ENCODE data around the gene RAMACL.
"Not testable (repeated sequence)": the region's sequence is repeated elsewhere in the genome, so short reads cannot be mapped to it uniquely, and the experiment has no call there.

The RAMACL gene

DNA sequence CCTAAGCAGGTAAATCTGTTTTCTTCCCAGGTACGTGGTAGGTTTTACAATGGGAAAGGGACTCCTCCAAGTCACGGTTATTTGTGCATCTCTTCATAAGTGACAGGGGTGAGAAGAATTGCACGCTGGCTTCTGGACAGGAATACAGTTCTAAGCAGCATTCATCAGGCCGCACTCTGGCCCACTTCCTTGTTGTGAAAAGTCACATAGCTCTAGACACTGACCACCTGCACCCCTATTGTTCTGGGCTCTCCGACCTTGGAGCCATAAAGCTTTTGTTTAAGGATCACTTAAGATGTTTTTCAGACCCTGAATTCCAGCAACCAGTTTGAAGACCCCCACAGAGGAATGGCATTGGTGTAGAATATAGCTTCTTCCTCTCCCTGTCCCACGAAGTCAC, 31.4 kb downstream of the RAMACL start:
- no peak for DNase-seq (ENCODE audit: low read depth)

DNA sequence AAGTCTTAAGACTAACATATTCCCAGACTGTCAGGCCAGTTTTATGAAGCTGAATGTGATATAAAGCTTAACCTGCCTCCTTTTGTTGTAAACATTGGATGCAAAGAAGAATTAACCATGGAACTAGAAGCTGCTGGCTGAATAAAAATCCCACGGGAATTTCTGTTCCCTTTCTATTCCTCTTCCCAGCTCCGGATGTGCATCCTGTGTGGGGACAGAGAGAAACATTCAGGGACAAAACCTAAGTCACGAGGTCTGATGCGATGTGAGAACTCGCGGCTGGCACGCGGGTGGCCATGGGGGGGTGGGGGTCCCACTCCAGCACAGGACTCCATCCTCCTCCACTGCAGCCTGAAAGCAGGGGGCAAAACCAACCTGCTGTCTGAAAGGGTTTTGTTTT, 32.2 kb downstream of the RAMACL start:
- DNase-seq (ENCODE audit: low read depth), result no peak

DNA sequence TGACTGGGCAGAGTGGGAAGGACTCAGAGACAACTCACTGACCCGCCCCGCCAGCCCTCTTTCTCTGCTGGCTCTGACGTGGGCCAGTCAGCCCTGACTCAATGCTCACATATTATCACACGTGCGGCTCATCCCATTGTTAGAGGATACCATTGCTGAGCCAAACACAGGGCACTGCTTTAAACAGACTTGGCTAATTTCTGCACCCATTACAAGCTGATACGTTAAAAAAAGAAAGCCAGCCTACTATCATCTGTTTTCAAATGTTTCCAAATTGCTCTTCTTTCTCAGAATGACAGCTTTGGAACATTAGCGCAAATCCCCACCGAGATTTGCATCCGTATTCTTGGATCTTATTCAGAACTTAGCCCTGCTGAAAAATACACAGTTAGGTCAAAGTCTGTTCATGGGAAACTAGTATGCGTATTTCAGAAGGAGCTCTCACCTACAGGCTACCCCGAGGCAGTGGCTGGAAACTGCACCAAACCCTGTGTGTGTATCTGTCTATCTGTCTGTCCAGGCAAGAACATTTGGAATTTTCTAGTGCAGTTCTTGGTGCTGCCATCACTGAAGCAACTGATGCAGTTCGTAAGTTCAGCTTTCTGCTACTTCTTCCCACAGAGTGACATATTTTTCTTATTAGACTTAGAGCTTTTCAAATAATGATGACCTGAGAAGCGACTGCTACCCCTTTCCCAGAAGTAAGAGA, 32.8 kb downstream of the RAMACL start:
- DNase-seq (ENCODE audit: low read depth), result no peak

DNA sequence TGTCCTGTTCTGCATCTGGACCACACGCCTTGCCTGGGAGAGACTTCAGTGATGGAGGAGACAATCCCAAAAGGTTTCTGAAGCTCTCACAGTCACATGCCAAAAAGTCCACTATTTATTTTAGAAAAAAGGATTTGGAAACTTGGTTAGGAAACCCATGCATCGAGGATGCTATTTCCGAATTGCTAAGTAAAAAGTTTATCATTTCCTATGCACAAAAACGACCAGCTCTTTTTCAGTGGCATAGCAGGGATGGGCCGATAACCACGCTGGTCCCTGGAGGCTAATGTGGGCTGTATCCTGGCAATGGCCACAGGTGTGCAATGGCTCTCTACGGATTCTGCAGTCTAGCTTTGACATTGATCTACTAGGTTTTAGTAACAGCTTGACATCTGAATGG, 33.9 kb downstream of the RAMACL start:
- no peak for DNase-seq (ENCODE audit: low read depth)

DNA sequence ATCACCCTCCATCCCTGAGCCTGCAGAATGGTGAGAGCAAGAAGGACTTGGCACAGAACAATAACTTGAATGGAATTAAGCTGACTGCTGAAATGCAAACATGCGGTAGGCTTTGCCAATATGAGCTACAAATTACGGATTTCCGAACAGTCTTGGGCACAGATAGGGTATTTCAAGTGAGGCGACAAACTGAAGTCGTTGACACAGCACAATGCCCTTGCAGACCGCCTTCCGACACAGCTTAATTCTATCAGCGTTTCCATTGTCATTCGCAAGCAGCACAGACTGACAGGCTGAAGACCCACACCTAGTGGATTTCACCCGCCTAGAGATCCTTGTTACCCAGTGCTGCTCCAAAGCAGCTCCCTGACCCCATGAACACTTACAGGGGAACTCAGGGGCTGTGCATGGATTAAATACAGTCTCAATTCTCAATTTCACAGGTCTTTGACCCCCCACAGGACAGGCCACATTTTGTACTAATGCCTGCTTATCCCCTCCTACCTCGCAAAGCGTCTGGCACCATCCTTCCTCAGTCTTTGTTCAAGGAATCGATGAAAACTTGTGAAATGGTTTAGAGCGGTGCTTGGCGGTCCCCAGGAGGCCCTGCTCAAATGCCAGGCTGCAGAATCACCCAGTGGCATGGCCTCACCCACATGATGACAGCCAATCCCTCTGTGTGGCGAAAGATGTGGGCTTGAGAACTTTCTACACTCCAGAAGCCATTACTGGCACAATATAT, 34.6 kb downstream of the RAMACL start:
- no peak for DNase-seq (ENCODE audit: low read depth)

DNA sequence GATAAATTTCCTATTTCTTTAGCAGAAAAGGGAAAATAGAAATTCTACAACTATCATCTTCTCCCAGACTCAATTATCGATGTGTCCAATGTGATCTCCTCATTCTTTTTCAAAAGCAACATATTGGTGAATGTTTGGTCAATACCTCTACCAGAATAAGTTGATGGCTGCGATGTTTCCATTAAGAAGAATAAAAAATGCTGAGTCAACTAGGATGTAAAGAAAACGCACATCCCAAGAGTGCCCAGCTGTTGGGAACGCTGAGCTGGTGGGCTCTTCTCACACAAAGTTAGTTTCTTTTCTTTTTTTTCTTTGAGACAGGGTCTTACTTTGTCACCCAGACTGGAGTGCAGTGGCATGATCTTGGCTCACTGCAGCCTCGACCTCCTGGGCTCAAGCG, 39.8 kb downstream of the RAMACL start:
- no peak for DNase-seq (ENCODE audit: low read depth)

DNA sequence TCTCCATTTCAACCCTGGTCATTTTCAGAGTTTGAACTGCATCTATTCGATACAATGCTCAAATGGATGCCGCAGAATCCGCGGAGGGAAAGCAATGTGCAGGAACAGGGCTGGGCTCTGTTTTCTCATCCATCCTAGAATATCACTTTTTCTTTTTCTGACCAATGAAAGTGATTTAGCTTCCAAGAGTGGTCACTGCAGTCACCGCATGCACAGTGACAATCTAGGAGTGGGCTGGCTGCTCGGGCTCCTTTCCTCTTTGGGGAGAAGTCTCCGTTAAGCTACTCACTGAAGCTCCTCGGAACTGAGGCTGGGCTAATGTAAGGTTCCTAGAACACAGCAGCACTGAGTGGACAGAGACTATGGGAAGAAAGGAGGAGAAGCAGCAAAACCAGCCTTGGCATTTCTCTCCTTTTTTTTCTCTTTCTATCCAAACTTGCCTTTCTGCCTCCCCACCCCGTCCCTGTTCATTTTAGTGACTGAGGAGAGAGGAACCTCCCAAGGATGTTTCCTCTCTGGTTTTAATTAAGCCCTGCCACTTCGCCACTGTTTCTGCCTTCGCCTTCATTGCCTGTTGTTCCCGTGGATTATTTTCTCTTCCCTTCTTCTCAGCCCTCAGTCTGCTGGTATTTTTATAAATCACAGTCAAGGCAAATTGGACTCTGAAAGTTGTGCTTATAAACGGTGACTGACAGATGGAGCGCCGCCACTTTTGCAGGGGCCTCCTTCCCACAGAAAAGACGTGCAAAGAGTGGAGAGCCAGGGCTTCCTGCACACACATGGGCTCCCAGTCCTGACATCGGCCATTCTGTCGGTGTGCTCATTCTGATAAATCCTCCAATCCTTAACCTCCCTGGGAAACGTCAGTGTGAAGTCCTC, 41.1 kb downstream of the RAMACL start:
- no peak for DNase-seq (ENCODE audit: low read depth)

DNA sequence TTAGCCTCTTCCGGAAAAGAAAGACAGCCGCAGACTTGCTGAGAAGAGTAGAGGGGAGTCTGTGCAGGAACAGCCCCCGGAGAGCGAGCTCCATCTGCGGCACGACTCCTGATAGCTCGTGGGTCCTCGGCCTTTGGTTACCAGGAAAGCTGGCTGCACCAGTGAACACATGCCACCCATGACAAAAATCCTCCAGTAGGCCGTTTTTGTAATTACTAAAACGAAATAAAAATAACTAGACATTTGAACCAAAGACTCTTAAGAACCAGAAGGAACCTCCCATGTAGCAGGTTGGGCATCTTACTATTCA, 42.2 kb downstream of the RAMACL start:
- DNase-seq (ENCODE audit: low read depth), result no peak

DNA sequence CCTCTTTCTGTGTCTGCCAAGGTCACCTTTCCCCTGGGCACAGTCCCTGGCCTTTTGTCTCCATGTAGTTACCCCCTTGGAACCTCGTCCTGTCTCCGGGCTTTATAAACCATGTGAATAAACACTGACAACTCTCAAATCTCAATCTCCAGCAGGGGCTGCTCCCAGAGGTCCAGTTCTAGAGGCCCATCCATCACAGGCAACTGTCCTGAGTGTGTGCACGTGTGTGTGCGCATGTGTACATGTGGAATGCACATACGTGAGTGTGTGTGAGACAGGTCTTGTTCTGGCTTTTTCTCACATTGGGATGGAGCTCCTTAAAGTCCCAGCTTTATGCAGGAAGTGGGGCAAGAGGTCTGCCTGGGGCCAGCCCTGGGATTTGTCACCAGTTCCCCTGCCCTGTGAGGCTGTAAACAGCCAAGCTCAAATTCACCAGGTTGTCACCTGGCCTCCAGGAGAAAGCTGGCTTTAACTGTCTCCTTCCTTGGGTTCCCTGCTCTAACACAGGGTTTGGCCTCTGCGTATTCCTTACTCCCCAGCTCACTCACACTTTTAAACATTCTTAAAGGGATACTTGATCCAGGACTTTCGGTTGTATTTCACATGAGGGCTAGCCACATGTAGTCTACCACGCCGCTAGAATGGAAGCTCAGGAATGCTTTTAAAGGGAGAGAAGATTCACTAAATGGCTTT, 42.7 kb downstream of the RAMACL start:
- no peak for DNase-seq (ENCODE audit: low read depth)

DNA sequence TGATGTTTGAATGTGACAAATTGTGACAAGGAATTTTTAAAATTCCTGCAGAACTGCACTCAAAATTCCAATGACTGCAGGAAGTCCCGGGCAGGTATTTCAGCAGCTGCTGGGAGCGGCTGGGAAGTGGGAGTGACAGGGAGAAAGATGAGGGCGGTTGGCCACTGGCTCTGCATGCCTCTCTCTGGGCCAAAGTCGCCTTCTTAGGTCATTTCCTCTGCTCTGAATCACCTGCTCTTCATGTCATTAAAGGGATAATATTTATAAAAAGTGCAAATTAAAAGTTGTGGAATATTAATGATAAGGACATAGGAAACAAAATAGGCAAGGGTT, 43.9 kb downstream of the RAMACL start:
- DNase-seq (ENCODE audit: low read depth), result no peak

DNA sequence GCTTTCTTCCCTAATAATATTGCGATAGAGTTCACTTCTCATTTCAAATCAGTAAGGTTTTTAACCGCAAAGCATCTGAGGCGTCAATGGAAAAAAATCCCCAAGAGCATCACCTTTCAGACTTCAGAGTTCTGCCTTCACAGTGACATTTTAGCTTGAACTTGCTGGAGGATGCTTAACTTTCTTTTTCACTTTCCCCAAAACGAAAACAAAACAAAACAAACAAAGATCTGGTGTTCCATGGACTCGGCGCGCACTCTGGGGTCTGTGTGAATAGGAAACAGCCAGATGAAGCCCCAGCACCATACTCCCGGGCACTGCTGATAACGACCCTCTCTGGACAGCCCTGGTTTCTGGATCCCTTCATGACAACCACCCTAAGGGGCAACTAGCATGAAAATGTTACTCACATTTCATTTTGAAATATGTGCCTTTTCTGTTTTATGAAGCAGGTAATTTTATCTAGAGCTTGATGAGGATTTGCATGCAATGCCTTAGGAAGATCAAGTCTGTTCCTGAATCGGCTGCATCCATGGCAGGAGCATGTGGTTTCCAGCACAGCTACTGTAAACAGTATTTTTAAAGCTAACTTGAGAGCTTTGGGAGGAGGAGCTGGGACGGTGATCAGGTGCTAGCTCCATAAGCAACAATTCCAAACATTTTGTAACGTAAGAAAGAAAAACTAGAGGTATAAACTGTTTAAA, 44.5 kb downstream of the RAMACL start:
- no peak for DNase-seq (ENCODE audit: low read depth)

DNA sequence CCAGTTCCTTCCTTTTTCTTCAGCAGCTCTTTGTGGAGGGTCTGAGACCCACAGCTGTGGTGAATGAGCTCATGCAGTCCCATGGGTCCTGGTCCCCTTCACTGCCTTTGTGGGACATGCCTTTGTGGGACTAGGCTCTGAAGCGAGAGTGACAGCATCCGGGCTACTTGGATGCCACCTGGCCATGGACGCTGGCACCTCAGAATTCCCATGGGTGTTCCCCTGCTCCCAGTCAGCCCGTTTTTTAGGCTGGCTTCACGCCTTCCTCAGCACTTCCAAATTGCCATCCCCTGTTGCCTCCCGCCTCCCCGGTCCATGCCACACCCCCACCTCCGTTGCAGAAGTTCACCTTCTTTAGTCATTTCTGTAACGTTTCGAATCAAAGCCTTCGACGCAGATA, 45.1 kb downstream of the RAMACL start:
- no peak for DNase-seq (ENCODE audit: low read depth)

DNA sequence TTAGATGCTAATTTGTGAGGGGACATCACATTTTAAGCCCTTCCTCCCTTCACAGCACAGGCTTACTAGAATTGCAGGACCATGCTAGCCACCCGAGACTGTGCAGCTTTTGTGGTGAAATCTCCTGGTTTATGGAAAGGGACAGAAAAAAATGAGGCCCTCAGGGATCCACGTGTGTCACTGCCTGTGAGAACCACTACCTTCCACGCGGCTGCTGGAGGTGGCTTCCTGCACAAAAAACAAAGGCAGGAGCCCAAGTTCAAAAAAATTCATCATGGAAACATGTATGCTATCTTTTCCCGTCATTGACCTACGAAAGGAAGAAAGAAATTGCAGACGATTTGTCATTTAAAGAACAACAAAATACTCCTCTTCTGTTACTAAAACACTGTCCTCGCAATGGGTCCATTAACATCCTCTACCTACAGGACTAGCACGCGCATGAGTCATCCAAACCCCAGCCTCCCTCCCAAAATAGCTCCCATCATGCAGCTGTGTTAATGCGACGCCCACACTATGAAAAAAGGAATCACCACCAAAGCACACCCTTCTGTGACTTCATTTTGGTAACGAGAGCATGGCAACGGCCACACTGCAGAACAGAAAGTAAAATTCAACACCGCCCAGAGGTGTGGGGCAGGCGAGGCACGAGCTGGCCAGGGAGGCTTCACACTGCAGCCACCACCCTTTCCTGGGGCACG, 45.7 kb downstream of the RAMACL start:
- DNase-seq (ENCODE audit: low read depth), result peak; percentile 55

DNA sequence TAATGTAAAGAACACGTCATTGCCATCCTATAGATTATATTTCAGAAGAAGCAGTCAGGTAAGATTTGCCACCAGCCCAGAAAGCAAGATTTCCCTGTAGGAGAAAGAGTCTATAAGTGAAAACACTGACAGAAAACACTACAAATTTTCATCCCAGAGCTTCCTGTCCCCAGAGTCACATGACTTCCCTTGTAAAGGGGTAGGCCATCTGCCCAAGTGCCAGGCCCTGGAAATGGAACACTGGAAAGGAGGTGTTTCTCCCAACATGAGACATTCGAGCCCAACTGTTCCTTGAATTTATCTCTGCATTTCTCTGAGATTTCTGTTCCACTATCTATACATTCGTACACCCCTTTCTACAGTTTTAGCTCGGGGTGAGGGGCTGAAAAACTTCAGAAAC, 46.9 kb downstream of the RAMACL start:
- DNase-seq (ENCODE audit: low read depth), result no peak

DNA sequence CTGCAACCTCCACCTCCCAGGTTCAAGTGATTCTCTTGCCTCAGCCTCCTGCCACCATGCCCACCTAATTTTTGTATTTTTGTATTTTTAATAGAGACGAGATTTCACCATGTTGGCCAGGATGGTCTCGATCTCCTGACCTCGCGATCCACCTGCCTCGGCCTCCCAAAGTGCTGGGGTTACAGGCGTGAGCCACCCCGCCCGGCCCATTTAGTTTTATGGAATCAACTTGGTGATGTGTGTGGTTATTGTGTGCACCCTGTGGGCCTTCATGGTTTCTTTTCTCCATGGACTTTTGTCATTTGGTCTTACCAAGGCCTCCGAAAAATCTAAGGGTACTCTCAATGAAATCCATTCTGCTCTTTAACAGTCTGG, 47.5 kb downstream of the RAMACL start:
- not testable (repeated sequence) for DNase-seq (ENCODE audit: low read depth)

DNA sequence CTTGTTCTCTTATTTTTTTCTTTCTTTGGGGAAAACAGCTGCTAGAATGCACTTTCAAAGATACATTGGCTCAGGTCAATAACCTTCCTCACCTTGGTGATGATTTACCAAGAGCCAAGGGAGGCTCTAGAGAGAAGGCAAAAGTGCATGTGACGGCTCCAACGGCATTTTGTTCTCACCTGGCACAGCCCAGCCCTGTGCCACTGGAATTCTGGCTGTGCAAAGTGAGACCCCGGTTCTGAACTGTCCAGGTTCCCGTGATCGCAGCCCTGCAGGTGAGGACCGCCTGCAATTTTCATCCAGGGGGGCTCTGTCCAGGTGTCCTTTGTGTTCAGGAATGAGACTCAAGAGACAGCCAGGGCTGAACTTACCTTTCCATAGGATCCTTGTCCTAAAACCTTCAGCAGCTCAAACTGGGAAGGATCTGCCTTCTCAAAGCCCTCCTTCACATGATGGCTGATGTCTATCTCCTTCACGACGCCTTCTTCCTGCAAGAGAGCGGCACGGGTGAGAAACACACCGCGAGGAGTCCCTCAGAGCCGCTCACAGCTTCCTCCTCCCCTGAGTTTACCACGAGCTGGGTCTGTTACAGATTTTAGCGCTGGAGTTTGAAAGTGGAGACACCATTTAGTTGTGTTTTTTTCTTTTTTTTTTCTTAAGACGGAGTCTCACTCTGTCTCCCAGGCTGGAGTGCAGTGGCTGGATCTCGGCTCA, 48.0 kb downstream of the RAMACL start:
- DNase-seq (ENCODE audit: low read depth), result no peak

DNA sequence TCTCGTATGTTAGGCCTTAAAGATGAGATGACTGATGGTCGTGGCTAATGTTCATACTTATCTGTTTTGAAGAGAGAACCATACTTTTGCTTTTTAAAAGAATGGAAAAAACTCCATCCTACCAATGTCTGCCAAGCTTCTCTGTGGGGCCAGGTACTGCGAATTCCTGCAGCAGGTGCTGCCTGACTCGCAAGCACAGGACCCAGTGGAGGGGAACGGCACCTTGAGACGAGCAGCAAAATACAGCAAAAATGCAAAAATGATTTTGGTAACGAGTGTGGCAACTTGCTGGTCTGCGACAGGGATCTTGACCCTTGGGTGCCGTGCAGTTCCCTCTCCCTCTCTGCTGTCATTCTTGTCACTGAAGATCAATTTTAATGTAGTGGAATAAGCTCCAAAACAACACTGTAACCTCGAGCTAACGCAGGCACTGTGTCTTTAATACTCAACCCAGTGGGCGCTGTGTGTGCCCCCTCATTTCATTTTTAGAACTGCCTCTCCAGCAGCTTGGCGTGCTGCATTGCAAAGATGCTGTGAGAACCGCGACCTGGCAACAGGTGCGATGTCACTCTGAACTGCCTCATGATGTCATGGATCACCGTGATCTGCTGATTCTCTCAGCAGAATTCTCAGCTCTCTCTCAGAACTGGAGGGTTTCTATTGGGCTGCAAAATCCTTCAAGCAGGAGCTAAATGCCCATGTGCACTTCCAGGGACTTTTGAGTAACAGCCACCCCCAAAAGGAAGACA, 51.6 kb downstream of the RAMACL start:
- DNase-seq (ENCODE audit: low read depth), result no peak

DNA sequence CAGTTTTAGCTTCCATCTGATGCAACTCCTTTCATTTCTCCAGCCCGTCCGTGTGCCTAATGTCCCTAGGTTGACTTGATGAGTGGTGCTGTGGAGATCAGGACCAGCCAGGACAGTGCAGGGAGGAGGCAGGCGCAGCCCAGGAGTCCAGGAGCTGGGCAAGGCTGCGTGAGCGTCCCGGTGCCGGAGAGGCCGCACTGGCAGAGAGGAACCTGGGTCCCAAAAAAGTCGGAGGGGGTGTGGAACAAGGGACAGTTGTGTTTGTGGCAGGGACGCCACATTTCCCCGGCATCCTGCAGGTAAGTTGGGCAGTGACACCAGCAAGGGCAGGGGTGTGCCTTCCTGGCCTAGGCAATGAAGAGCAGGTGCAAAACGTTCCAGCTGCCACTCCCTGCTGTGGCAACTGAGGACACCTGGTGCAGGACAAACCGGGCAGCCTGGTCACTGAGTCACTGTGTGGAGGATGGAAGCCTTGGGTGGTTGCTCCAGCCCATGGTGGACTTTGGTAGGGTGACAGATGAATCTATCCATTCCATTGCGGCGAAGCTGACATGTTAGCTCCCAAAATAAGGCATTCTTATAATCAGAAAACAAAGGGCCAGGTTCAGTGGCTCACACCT, 53.2 kb downstream of the RAMACL start:
- no peak for DNase-seq (ENCODE audit: low read depth)
